ENCODE data around the gene IGFL2.

DNA sequence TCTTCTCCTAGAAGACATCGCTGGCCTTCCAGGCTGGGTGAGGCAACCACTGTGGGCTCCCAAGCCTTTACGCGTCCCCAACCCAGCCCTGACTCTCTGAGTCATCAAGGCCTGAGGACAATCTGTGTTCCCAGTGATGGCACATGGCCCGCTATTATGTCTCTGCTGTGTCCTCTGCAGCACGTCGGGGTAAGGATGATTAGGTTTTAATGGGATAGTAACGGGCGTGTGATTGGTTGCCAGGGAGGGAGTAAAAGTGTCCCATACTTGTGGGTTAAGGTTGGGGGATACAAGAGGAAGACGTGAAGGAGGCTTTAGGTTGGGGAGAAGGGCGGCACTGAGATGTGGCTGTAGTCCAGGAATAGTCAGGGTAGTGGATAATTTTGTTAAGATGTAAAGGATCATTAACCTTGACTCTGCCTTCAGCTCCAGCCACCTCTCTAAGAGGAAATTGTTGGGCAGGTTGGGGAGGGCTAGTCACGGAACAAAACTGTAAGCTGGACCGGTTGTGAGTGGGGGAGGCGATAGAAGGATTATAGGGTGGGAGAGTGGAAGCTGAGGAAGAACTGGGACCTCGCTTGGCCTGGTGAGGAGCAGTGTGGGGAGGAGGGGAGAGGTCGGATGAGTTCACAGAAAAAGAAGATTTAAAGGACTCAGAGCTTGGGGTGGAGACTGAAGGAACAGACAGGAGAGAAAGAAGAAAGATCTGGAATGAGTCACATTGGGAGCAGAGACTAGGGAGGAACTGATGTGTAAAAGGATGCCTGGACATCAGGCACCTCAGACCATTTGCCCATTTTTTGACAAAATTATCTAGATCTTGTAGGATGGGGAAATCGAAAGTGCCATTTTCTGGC, 53.6 kb downstream of the IGFL2 start:
- TF ChIP-seq, protein P1, sequence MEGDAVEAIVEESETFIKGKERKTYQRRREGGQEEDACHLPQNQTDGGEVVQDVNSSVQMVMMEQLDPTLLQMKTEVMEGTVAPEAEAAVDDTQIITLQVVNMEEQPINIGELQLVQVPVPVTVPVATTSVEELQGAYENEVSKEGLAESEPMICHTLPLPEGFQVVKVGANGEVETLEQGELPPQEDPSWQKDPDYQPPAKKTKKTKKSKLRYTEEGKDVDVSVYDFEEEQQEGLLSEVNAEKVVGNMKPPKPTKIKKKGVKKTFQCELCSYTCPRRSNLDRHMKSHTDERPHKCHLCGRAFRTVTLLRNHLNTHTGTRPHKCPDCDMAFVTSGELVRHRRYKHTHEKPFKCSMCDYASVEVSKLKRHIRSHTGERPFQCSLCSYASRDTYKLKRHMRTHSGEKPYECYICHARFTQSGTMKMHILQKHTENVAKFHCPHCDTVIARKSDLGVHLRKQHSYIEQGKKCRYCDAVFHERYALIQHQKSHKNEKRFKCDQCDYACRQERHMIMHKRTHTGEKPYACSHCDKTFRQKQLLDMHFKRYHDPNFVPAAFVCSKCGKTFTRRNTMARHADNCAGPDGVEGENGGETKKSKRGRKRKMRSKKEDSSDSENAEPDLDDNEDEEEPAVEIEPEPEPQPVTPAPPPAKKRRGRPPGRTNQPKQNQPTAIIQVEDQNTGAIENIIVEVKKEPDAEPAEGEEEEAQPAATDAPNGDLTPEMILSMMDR (IDR thresholded peaks at IDR 0.05; ENCODE audit: low read length): no peak
- no peak for TF ChIP-seq EZH2 (optimal IDR thresholded peaks at IDR 0.05; ENCODE audit: low read depth, low read length)

Measured in MM.1S (cell line).